Loucy (cell line): ENCODE measurements around the gene TBCD.

Experiments
- H2AFZ ChIP-seq: fragments of 200-600 bp; sonication (generic); 2 replicates; pipeline ENCODE4 v1.6.0; 2016; ENCODE audit warnings: antibody characterized with exemption, mild to moderate bottlenecking, low read length, moderate library complexity
- H3F3A ChIP-seq: fragments of 200-600 bp; 2 replicates; pipeline ENCODE4 v1.6.0; 2016; ENCODE audit warnings: antibody characterized with exemption, low read depth, mild to moderate bottlenecking
- H3K27me3 ChIP-seq: fragments of 200-600 bp; sonication (generic); 2 replicates; pipeline ENCODE4 v1.6.1; 2014; ENCODE audit warnings: low read length, mild to moderate bottlenecking; ENCODE audit not compliant: insufficient read depth, poor library complexity, severe bottlenecking
- H3K36me3 ChIP-seq: fragments of 200-600 bp; sonication (generic); 2 replicates; pipeline ENCODE4 v1.6.1; 2016; ENCODE audit warnings: low read length; ENCODE audit not compliant: insufficient read depth
- H3K4me1 ChIP-seq: fragments of 200-600 bp; sonication (generic); 2 replicates; pipeline ENCODE4 v1.5.1; 2014; ENCODE audit warnings: low read length, mild to moderate bottlenecking; ENCODE audit not compliant: insufficient read depth, poor library complexity, severe bottlenecking
- H3K4me2 ChIP-seq: fragments of 200-600 bp; sonication (generic); 2 replicates; pipeline ENCODE4 v1.6.0; 2014; ENCODE audit warnings: antibody characterized with exemption, low read length, low read depth, mild to moderate bottlenecking; ENCODE audit not compliant: poor library complexity, severe bottlenecking
- H3K4me3 ChIP-seq: fragments of 200-600 bp; sonication (generic); 2 replicates; pipeline ENCODE4 v1.5.1; 2014; ENCODE audit warnings: low read length, mild to moderate bottlenecking, mixed read lengths; ENCODE audit not compliant: poor library complexity, severe bottlenecking
- H3K79me2 ChIP-seq: fragments of 200-600 bp; sonication (generic); 2 replicates; pipeline ENCODE4 v1.6.1; 2014; ENCODE audit warnings: low read length; ENCODE audit not compliant: insufficient read depth
- H3K9ac ChIP-seq: fragments of 200-600 bp; sonication (generic); 2 replicates; pipeline ENCODE4 v1.6.0; 2014; ENCODE audit warnings: mild to moderate bottlenecking, low read depth, low read length, moderate library complexity; ENCODE audit not compliant: poor library complexity, severe bottlenecking
- H3K9me2 ChIP-seq: fragments of 200-600 bp; sonication (generic); replicated peaks from 2 replicates; pipeline ENCODE4 v1.6.1; 2016; ENCODE audit warnings: low read depth, low read length, mixed read lengths
- H3K9me3 ChIP-seq: fragments of 200-600 bp; sonication (generic); 2 replicates; pipeline ENCODE4 v1.6.1; 2014; ENCODE audit warnings: mild to moderate bottlenecking, antibody characterized with exemption, low read length, low read depth; ENCODE audit not compliant: insufficient read depth
- H4K20me1 ChIP-seq: fragments of 200-600 bp; sonication (generic); 2 replicates; pipeline ENCODE4 v1.6.0; 2014; ENCODE audit warnings: antibody characterized with exemption, low read length, mild to moderate bottlenecking; ENCODE audit not compliant: insufficient read depth, poor library complexity, severe bottlenecking
- EZH2phosphoT487 ChIP-seq: fragments of 200-600 bp; IDR thresholded peaks from 2 replicates; pipeline ENCODE4 v1.6.1; 2018; ENCODE audit warnings: antibody characterized with exemption, mild to moderate bottlenecking, moderate library complexity, borderline replicate concordance
- TF ChIP-seq, protein P1 (sequence below): fragments of 200-600 bp; sonication (generic); conservative IDR thresholded peaks from 2 replicates; pipeline ENCODE4 v1.5.1; 2014; ENCODE audit warnings: mild to moderate bottlenecking, antibody characterized with exemption, low read length

TBCD gene

DNA sequence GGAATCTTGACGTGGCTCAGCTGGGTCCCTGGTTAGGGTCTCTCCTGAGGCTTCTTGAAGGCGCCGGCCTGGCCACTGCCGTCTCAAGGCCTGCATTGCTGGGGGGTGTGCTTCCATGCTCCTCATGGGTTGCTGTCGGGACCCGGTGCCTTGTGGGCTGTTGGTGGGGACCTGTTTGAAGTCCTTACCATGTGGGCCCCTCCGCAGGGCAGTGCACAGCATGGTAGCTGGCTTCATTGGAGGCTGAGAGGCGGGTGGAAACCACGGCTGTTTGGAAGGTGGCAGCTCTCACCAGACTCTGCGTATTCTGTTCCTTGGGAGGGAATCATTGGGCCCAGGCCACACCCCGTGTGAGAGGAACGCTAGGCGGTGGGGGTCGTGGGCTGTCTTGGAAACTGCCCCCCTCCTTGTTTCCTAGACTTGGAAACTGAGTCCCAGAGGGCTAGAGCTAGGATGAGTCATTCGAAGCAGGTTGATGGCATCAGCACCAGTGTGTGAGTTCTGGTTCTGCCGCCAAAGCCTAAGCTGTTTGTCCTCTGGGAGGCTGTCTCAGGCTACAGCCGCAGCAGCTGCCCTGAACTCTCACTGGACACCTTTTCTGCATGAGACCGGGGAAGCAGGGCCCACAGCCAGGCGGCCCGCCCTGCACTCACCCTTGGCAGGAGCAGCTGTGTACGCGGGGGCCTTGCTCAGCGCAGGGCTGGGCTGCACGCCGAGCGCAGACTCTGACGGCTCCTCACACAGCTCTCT lies 52.8 kb downstream of the TBCD start:
- Histone ChIP-seq H3K9me2 (no peaks in the 10 kb centered on the region), H3K9ac (no peak overlapping the region), H3K27me3 (no peaks in the 10 kb centered on the region), H3K79me2 (peaks cover 38% of the 10 kb centered on the region; the same call in 1 of the 2 replicates), H2AFZ (no peak overlapping the region), H3K9me3 (no peaks in the 10 kb centered on the region), H4K20me1 (peaks cover 4% of the 10 kb centered on the region), H3K36me3 (peaks cover 66% of the 10 kb centered on the region; the same call in 1 of the 2 replicates), H3K4me3 (no peak overlapping the region), H3K4me1 (no peaks in the 10 kb centered on the region), H3F3A (no peaks in the 10 kb centered on the region), H3K4me2 (no peak overlapping the region)
- TF ChIP-seq EZH2phosphoT487: no peak
- TF ChIP-seq, protein P1, sequence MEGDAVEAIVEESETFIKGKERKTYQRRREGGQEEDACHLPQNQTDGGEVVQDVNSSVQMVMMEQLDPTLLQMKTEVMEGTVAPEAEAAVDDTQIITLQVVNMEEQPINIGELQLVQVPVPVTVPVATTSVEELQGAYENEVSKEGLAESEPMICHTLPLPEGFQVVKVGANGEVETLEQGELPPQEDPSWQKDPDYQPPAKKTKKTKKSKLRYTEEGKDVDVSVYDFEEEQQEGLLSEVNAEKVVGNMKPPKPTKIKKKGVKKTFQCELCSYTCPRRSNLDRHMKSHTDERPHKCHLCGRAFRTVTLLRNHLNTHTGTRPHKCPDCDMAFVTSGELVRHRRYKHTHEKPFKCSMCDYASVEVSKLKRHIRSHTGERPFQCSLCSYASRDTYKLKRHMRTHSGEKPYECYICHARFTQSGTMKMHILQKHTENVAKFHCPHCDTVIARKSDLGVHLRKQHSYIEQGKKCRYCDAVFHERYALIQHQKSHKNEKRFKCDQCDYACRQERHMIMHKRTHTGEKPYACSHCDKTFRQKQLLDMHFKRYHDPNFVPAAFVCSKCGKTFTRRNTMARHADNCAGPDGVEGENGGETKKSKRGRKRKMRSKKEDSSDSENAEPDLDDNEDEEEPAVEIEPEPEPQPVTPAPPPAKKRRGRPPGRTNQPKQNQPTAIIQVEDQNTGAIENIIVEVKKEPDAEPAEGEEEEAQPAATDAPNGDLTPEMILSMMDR: no peak

DNA sequence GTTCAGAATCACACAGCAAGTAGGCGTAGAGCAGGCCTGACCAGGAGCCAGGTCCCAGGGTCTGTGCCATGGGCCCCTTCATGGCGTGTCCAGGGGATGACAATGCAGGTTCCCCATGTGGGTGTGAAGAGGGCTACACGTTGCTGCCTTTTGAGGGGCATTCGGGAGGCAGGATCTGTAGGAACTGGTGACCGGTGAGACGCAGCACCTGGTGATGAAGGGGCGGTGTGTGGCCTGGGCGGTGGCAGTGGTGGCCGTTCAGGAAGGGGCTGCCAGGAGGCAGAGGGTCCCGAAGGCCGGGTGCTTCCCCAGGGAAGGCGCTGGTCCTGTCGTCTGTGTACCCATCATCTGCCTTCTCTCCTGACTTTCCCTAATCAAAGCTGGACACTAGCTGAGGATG lies 53.4 kb downstream of the TBCD start:
- Histone ChIP-seq H3K36me3 (peaks cover 66% of the 10 kb centered on the region; the same call in 1 of the 2 replicates), H3F3A (no peaks in the 10 kb centered on the region), H3K4me2 (no peak overlapping the region), H4K20me1 (peaks cover 4% of the 10 kb centered on the region), H3K4me1 (no peaks in the 10 kb centered on the region), H3K9ac (no peak overlapping the region), H2AFZ (no peak overlapping the region), H3K9me3 (no peaks in the 10 kb centered on the region), H3K27me3 (no peaks in the 10 kb centered on the region), H3K79me2 (peaks cover 38% of the 10 kb centered on the region; the same call in 1 of the 2 replicates), H3K9me2 (no peaks in the 10 kb centered on the region), H3K4me3 (no peak overlapping the region)
- TF ChIP-seq, protein P1: no peak
- no peak for TF ChIP-seq EZH2phosphoT487

DNA sequence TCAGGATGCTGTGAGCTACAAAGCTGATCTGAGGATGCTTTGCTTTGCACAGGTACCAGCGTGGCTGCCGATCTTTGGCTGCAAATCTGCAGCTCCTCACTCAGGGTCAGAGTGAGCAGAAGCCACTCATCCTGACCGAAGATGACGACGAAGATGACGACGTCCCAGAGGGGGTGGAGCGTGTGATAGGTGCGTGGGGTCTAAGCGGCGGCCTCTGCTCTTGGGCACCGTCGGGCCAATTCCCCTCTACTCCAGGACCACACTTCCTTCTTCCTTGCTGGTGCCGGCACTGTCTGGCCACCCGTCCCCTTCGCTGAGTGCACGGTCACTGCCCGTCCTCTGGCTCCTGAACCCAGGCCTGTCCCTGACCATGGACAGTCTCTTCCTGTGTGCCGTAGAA lies 54.0 kb downstream of the TBCD start:
- H4K20me1 ChIP-seq: peaks cover 4% of the 10 kb centered on the region
- no peak overlapping the region for H2AFZ ChIP-seq
- H3K4me1 ChIP-seq: no peaks in the 10 kb centered on the region
- TF ChIP-seq, protein P1: no peak
- TF ChIP-seq EZH2phosphoT487: no peak
- H3K4me2 ChIP-seq: no peak overlapping the region
- peaks cover 35% of the 10 kb centered on the region; the same call in 1 of the 2 replicates for H3K79me2 ChIP-seq
- no peaks in the 10 kb centered on the region for H3K9me2 ChIP-seq
- peaks cover 66% of the 10 kb centered on the region; the same call in 1 of the 2 replicates for H3K36me3 ChIP-seq
- H3K9ac ChIP-seq: no peak overlapping the region
- H3F3A ChIP-seq: no peaks in the 10 kb centered on the region
- H3K27me3 ChIP-seq: no peaks in the 10 kb centered on the region
- H3K4me3 ChIP-seq: no peak overlapping the region
- no peaks in the 10 kb centered on the region for H3K9me3 ChIP-seq
